Raji (cell line): ENCODE measurements around the gene STOML1.

Experiments used
- POLR2A ChIP-seq: IDR thresholded peaks from 2 replicates; pipeline ENCODE4 v1.6.1; 2011; ENCODE audit warnings: low read depth, low read length, control low read depth; ENCODE audit not compliant: insufficient read depth

STOML1 gene

GRCh38 chr15:74028646-74029045 lies 36.6 kb upstream of the STOML1 start:
- TF ChIP-seq POLR2A: no peak

- TF ChIP-seq POLR2A: no peak
Observed at GRCh38 chr15:74027688-74028087, 35.6 kb upstream of the STOML1 start.

GRCh38 chr15:74025436-74025835 lies 33.3 kb upstream of the STOML1 start:
- no peak for TF ChIP-seq POLR2A

GRCh38 chr15:74024687-74025086 lies 32.6 kb upstream of the STOML1 start:
- no peak for TF ChIP-seq POLR2A

GRCh38 chr15:74022706-74023470 lies 30.8 kb upstream of the STOML1 start:
- no peak for TF ChIP-seq POLR2A

- no peak for TF ChIP-seq POLR2A
Observed at GRCh38 chr15:74019734-74020133, 27.6 kb upstream of the STOML1 start.

GRCh38 chr15:74013374-74013894 lies 21.3 kb upstream of the STOML1 start:
- no peak for TF ChIP-seq POLR2A

- no peak for TF ChIP-seq POLR2A
Observed at GRCh38 chr15:74011610-74012009, 19.5 kb upstream of the STOML1 start.

- no peak for TF ChIP-seq POLR2A
Observed at GRCh38 chr15:74010929-74011540, 18.9 kb upstream of the STOML1 start.

- no peak for TF ChIP-seq POLR2A
Observed at GRCh38 chr15:74008901-74009300, 16.8 kb upstream of the STOML1 start.

GRCh38 chr15:74007820-74008371 lies 15.8 kb upstream of the STOML1 start:
- TF ChIP-seq POLR2A: no peak

- no peak for TF ChIP-seq POLR2A
Observed at GRCh38 chr15:74006774-74007639, 14.9 kb upstream of the STOML1 start.

- TF ChIP-seq POLR2A: no peak
Observed at GRCh38 chr15:73997986-73998385, 5.9 kb upstream of the STOML1 start.

- no peak for TF ChIP-seq POLR2A
Observed at GRCh38 chr15:73996939-73997338, 4.8 kb upstream of the STOML1 start.

GRCh38 chr15:73996267-73996666 lies 4.2 kb upstream of the STOML1 start:
- no peak for TF ChIP-seq POLR2A
